ENCODE measurements around the gene GNAO1.

Gene GNAO1

DNA sequence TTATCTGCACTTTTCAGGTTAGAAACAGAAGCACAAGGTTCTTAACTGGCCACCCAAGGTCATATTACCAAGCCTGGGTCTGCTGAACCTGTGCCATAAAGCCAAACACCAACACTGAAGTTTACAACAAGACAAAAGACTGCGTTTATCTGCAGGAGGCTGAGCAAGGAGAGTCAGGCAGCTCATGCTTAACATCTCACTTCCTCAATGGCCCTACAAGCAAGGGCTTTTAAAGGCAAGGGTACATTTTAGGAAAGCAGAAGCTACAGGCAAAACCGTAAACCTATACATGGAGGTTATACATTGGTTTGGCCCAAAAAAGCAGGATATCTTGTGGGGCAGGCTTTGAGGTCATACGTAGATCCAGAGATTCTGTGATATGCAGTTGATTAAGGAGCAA, 91.2 kb downstream of the GNAO1 start:
- no peak for DNase-seq (ENCODE audit: low read depth in 2 of 2, low spot score in 1 of 2)

GRCh38 chr16:56284521-56284920, 93.2 kb downstream of the GNAO1 start:
- DNase-seq (ENCODE audit: low read depth in 2 of 2, low spot score in 1 of 2) = no peak

- no peak for DNase-seq (ENCODE audit: low read depth in 2 of 2, low spot score in 1 of 2)
Observed at GRCh38 chr16:56286809-56287208, 95.5 kb downstream of the GNAO1 start.

DNA sequence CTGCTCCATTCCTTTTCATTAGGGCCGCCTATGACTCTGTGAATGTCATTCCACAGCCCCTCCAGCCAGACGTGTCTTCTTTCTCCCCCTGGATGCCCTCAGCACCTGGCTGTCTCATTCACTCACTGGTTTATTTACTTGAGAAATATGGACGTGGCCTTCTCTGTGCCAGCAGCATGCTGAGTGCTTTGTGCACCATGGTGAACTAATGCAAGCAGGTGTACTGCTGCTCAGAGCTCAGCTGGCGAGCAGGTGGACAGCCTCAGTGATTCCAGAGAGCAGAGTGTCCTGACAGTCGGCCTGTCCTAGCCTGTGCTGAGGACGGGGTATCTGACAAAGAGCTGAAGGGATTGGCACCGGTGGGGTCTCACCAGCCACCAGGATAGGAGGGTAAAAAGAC, 96.7 kb downstream of the GNAO1 start:
- DNase-seq (ENCODE audit: low read depth in 2 of 2, low spot score in 1 of 2) = no peak

DNA sequence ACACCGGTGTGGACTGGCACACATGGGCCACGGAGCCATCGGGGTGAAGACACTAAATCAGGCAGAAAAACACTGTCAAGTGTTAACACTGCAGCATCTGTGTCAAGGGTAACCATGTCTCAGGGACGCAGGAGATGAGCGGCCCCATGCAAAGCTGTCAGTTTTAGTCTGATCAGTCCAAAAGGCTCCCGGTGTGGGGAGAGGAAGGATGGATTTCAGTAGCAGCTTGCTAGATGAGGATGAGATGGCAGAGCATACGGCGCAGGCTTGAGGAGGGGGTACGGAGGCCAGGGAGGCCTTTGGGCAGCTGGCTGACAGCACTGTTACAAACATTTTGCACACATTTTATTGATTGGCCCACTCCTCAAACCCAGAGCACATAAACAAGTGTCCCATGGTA, 98.1 kb downstream of the GNAO1 start:
- DNase-seq (ENCODE audit: low read depth in 2 of 2, low spot score in 1 of 2) = no peak

DNA sequence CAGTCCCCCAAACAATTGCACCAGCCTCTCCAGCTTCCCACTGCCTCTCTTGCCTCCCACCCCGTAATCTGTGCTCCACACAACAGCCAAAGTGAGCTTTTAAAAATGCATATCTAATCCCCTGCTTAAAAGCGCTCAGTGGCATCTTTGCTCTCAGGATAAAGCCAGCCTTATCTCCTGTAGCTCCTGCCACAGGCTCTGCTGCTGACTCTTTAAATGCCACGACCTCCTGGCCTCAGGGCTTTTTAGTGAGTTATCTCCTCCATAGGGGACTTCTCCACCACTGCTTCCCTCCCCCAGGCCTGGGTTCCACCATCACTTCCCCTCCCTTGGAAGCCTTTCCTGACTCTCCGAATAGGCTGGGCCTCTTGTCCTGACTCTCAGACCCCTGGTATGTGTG, 98.6 kb downstream of the GNAO1 start:
- no peak for DNase-seq (ENCODE audit: low read depth in 2 of 2, low spot score in 1 of 2)

DNA sequence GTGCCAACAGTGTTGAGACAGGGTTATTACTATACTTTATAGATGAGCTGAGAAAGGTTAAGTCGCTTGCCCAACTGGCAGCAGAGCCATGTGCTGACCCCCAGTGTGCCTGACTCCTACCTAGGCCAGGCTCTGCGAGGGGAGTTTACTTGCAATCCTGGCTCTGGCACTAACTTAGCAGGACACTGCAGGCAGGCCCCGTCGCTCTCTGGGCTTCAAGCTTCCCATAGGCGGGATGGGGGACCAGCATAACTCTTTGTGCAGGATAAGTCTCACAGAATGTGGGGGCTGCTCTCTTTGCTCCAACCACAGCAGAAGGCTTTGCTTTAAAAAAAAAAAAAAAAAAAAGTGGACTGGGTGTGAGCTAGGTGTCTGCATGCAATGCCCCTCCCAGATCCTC, 102.7 kb downstream of the GNAO1 start:
- DNase-seq (ENCODE audit: low read depth in 2 of 2, low spot score in 1 of 2) = no peak

DNA sequence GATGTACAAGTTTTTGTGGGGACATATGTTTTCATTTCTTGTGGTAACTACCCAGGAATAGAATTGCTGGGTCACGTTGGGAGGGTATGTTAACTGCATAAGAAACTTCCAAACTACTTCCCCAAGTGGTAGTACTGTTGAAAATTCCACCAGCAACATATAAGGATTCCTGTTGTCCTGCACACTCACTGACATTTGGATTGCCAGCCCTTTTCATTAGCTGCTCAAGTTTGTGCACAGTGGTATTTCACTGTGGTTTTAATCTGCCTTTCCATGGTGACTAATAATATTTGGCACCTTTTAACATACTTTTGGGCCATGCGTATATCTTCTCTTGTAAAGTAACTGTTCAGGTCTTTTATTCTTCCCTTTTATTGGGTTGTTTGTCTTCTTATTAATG, 103.3 kb downstream of the GNAO1 start:
- no peak for DNase-seq (ENCODE audit: low read depth in 2 of 2, low spot score in 1 of 2)

DNA sequence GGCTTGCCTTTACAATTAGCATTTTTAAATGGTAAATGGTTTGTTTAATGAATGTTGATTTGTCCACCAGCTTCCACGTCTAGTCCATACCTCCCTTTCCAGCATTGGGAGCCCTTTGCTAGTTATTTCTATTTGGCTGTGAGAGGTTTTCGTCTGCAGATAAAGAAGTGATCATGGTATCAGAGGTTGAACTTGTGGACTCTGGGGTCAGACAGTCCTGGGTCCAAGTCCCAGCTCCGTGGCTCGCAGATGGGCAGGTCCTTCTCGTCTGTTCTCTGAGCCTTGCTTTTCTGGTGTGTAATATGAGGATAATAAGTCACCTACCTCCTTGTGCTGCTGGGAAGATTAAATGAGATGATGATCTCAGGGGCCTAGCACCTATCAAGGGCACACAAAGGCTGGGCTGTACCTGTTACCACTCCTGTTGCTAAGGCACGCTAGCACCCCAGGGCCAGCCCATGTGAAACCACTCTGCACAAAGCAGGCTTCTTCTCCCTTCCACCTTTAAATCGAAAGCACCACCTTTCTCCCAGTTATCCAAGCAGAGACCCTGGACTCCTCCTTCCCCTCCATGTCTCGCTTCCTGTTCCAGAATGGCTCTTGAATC, 103.9 kb downstream of the GNAO1 start:
- no peak for DNase-seq (ENCODE audit: low read depth in 2 of 2, low spot score in 1 of 2)

- no peak for DNase-seq (ENCODE audit: low read depth in 2 of 2, low spot score in 1 of 2)
Observed at GRCh38 chr16:56295739-56296527, 104.6 kb downstream of the GNAO1 start.

DNA sequence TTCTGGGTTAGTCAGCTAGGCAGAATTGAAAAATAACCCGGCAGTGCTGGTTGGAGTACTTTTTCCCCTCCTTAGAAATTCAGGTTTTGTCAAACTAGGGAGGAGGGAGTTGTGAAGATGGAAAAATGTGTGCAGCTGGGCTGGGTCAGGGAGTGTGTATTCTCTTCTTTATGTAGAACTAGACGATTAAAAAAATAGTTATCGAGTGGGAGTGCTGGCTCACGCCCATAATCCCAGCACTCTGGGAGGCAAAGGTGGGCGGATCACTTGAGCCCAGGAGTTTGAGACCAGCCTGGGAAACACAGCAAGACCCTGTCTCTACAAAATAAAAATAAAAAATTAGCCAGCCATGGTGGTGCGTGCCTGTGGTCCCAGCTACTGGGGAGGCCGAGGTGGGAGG, 106.4 kb downstream of the GNAO1 start:
- no peak for DNase-seq (ENCODE audit: low read depth in 2 of 2, low spot score in 1 of 2)

GRCh38 chr16:56298116-56298515, 106.8 kb downstream of the GNAO1 start:
- no peak for DNase-seq (ENCODE audit: low read depth in 2 of 2, low spot score in 1 of 2)

DNA sequence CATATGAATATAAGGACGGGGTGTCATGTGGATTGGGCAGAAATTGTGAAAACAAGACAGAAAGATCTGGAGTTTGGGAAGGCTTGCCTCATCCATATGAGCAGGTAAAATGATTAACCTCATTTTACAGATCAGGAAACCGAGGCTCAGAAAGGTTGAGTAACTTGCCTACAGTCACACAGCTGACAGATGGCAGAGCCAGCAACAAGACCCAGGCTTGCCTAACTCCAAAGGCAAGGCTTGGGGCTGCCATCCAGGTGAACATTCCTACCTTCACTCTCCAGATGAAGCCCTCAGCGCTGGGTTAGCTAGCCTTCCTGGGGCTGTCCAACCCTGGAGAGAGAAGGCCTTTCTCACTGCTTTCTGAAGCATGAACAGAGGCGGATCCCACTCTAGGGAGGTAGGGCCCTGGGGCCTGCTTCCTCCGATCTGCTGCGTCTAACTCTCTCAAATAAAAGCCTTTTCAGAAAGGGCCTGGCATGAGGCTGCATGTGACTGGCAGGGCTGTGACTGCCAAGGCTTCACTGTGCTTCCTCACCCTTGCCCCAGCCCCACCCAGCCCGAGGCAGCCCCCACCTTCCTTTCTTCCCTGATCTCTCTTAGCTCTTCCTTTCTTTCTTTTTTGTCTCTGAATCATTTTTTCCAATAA, 107.8 kb downstream of the GNAO1 start:
- no peak for DNase-seq (ENCODE audit: low read depth in 2 of 2, low spot score in 1 of 2)

DNA sequence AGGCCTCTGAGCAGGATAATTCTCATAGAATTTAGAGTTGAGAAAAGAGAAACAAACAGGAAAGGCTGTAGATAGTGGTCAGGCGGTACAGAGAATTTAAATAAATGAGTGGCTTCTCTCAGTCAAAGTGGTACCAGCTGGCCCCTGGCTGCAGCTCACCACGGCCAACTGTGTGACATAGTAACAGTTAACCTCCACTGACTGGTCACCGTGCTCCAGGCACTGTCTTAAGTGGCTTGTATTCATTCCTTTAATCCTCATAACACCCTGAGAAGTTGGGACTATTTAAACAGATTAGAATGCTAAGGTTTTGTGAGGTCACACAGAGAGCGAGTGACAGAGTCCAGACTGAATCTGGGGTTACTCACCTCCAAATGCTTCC, 108.9 kb downstream of the GNAO1 start:
- no peak for DNase-seq (ENCODE audit: low read depth in 2 of 2, low spot score in 1 of 2)

DNA sequence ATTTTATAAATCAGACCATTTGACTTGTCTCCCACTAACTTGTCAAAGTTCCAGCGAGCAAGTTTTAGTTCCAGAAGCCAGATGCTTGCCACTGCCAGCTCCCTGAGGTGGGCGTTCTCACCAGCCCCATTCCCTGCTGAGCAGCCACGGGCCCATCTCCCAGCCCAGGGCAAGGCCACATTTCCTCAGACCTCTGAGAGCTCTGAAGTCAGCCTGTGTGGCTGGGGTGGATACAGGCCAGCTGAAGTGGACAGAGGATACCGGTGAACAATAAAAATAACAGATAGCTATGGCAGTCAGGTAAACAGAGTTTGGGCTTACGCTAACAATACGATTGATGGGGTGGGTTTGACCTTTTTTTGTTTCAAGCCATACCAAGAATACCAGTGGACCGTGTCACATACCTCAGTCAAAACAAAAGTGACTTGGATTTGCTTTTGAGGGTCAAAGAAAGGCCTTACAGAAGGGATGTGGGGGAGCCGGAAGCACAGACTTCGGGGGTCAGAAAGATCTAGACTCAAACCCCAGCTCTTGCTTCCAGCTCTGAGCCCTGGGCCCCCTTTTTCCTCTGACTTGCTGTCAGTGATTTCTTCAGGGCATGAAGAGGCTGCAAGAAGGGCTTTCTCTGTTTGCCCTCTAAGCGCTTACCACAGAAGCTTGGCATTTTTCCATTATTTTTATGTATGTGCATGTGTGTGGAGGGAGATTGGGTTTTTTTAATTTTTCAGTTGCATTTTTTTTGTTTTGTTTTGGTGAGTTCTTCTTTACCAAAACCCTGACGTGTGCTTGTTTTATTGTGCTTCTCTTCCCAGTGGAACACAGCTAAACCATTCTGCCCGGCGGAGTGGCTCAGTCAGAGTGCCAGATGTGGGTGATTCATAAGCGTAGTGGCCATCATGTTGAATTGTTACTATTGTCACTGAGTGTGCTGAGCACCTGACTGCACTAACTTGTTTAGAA, 109.9 kb downstream of the GNAO1 start:
- DNase-seq (ENCODE audit: low read depth in 2 of 2, low spot score in 1 of 2) = no peak

DNA sequence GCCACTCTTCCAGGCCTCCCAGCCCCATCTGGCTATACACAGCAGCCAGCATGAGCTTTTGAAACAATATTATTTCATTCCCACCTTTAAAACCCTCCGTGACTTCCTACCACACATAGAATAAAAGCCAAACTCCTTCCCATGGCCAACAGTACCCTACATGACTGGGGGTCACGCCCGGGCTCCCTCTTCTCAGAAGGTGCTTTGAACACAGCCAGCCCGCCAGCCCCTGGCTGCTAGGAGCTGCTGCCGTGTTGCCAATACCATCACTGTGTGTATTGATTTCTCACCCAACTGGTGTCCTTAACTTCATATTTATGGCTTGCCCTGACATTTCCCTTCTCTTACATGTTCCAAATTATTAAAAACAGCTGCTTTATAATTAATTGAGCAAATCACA, 111.2 kb downstream of the GNAO1 start:
- no peak for DNase-seq (ENCODE audit: low read depth in 2 of 2, low spot score in 1 of 2)

DNA sequence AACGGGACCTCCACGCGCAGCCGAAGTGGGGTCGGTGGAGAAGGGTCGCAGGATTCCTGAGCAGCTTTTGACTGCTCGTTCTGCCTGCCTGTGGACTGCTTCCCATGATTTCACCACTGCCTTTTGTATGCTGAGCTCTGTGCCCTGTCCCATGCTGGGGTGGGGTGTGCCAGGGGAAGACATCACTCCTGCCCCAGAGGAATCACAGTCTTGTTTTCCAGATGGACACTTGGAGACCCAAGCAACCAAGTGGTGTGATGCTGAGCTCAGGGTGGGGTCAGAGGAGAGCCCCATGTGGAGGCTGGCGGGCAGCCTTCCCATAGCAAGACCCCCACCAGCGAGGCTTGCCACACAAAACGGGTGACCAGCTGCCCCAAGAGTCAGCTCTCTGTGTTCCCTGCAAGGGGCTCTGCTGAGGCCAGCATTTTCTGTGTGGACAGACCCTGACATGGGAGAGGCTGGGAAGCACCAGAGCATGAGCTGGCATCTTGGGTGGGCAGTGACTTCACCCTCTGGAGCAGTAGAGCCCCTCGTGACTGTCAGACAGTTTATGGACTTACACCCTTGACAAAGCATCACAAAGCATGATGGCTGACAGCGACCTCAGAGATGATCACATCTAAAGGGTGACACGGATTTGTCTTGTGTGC, 111.9 kb downstream of the GNAO1 start:
- no peak for DNase-seq (ENCODE audit: low read depth in 2 of 2, low spot score in 1 of 2)

DNA sequence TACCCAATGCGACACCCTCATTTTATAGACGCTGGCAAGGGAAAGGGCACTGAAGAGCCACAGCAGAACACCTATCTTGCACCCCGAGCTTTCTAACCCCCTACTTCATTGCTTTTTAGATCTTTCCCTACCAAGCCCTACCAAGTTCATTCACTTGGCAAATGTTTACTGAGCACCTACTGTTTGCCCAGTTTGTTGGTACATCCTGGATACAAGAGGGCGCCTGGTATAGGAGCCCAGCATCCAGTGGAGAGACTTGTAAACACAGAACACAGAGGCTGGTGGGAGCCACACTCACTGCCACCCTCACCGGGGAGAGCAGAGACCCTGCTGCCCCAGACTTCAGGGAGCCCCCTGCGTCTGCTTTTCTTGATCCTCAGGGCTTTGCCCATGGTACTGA, 112.6 kb downstream of the GNAO1 start:
- no peak for DNase-seq (ENCODE audit: low read depth in 2 of 2, low spot score in 1 of 2)

- DNase-seq (ENCODE audit: low read depth in 2 of 2, low spot score in 1 of 2) = no peak
Observed at GRCh38 chr16:56305956-56306565, 114.8 kb downstream of the GNAO1 start.

DNA sequence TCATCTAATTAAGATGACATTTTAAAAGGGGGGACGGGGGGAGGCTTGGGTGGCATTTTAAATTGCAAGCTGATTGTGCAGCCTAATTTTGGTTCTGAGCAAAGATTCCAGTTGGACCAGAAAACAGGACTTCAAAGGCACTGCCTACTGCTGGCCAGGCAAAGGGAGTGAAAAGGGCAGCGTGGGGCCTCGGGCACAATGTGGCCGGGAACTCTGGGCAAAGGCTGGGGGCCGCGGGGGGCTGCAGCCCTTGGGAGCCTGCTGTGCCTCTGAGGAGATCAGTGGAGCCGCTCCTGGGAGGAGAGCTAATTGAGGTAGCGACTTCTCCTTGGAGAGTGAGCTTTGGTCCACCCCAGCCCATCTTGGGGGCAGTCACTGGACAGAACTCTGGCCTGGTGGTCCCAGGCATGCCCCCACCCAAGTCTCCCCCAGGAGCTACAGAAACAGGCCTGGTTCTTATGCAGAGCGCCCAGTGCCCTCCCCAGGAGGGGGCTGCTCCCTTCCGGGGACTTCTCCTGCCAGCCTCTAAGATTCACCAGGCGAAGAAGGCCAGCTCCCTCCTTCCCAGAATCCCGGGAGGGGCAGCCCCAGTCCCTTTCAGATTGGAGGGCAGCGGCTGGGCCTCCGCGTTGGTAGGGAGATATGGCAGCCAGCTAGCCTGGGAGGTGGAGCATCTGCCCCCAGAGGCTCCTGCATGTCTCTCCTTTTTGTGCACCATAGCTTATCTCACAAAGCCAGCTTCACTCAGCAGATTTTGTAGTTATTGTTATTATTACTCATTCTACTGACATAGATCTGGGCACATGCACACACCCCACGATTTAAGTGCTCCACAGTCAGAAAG, 115.6 kb downstream of the GNAO1 start:
- no peak for DNase-seq (ENCODE audit: low read depth in 2 of 2, low spot score in 1 of 2)

Measured in stimulated activated CD8-positive, alpha-beta memory T cell treated with anti-CD3 and anti-CD28 coated beads, Interleukin-4, amount 100 ng/mL, for 4 hours (primary cell).